WTC11 (cell line): ENCODE results near the gene PLPPR5.

Experiments used
- ATF3 ChIP-seq: sonication (generic); formaldehyde crosslinking; conservative IDR thresholded peaks from 2 replicates; pipeline ENCODE4 v1.8.1; 2022; ENCODE audit warnings: mild to moderate bottlenecking, missing genetic modification reagents
- CREB1 ChIP-seq: sonication (generic); formaldehyde crosslinking; IDR thresholded peaks from 2 replicates; pipeline ENCODE4 v1.8.0; 2023; ENCODE audit warnings: mild to moderate bottlenecking, missing genetic modification reagents
- CTCF ChIP-seq: fragments of 200-600 bp; IDR thresholded peaks from 2 replicates; pipeline ENCODE4 v1.8.0; 2022; ENCODE audit warnings: antibody characterized with exemption
- E2F1 ChIP-seq: sonication (generic); formaldehyde crosslinking; IDR thresholded peaks from 2 replicates; pipeline ENCODE4 v1.8.0; 2022; ENCODE audit warnings: mild to moderate bottlenecking, missing genetic modification reagents
- FOXP4 ChIP-seq: sonication (generic); formaldehyde crosslinking; IDR thresholded peaks from 2 replicates; pipeline ENCODE4 v1.8.0; 2022; ENCODE audit warnings: mild to moderate bottlenecking, missing genetic modification reagents
- MAX ChIP-seq: sonication (generic); formaldehyde crosslinking; IDR thresholded peaks from 2 replicates; pipeline ENCODE4 v1.8.0; 2022; ENCODE audit warnings: mild to moderate bottlenecking, missing genetic modification reagents
- PRDM15 ChIP-seq: sonication (generic); formaldehyde crosslinking; IDR thresholded peaks from 2 replicates; pipeline ENCODE4 v1.8.0; 2022; ENCODE audit warnings: missing genetic modification reagents
- RELA ChIP-seq: sonication (generic); formaldehyde crosslinking; IDR thresholded peaks from 2 replicates; pipeline ENCODE4 v1.8.1; 2022; ENCODE audit warnings: missing genetic modification reagents, mild to moderate bottlenecking, borderline replicate concordance
- TEAD1 ChIP-seq: sonication (generic); formaldehyde crosslinking; IDR thresholded peaks from 2 replicates; pipeline ENCODE4 v1.8.0; 2022; ENCODE audit warnings: mild to moderate bottlenecking, missing genetic modification reagents
- USF1 ChIP-seq: sonication (generic); formaldehyde crosslinking; IDR thresholded peaks from 2 replicates; pipeline ENCODE4 v1.8.0; 2022; ENCODE audit warnings: mild to moderate bottlenecking, missing genetic modification reagents

GRCh38 chr1:98940069-98940721 lies 64.5 kb downstream of the PLPPR5 start:
- TF ChIP-seq CREB1 (CRISPR knock-in tag), result no peak
- no peak for TF ChIP-seq TEAD1 (CRISPR knock-in tag)
- TF ChIP-seq CTCF, result no peak
- TF ChIP-seq PRDM15 (CRISPR knock-in tag), result no peak
- no peak for TF ChIP-seq FOXP4 (CRISPR knock-in tag)
- TF ChIP-seq RELA, result no peak
- TF ChIP-seq ATF3, result no peak
- no peak for TF ChIP-seq MAX (CRISPR knock-in tag)
- TF ChIP-seq E2F1 (CRISPR knock-in tag), result no peak
- TF ChIP-seq USF1 (CRISPR knock-in tag), result no peak
